Stimulated activated CD8-positive, alpha-beta memory T cell treated with anti-CD3 and anti-CD28 coated beads, Interleukin-7, amount 100 ng/mL, for 48 hours (primary cell): ENCODE measurements around the gene DHTKD1.
"Not testable (repeated sequence)": the region's sequence is repeated elsewhere in the genome, so short reads cannot be mapped to it uniquely, and the experiment has no call there.

Source experiments
- DNase-seq, 2 donors: peaks; one replicate each; pipeline ENCODE4 v3.0.0-alpha.2; 2020; ENCODE audit warnings: low read depth in 1 of 2; ENCODE audit errors: extremely low read depth in 1 of 2

The DHTKD1 gene

GRCh38 chr10:12062754-12063482 lies 5.8 kb upstream of the DHTKD1 start:
- DNase-seq, result no peak

- DNase-seq, result no peak
These were observed 5.3 kb upstream of the DHTKD1 start for GRCh38 chr10:12063483-12063818.

DNA sequence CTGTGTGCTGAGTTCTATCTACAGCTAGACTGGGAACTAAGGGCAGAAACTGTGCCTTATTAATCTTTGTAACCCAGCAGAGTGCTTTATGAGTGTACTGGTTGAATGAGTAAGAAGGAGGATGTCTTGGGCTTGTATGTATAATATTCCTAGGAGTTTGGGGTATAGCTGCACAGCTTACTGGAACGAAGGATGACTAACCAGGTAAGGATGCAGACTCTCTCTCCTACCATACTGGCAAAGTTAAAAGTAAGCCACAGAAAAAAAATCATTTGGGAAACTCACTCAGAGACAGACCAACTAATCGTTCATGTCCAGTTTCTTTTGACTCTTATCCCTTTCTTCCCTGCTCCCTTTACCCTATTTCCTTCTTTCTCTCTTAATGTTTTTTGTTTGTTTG lies 1.4 kb upstream of the DHTKD1 start:
- no peak for DNase-seq

- not testable (repeated sequence) for DNase-seq
These were observed 2.7 kb downstream of the DHTKD1 start for GRCh38 chr10:12071441-12071840.

DNA sequence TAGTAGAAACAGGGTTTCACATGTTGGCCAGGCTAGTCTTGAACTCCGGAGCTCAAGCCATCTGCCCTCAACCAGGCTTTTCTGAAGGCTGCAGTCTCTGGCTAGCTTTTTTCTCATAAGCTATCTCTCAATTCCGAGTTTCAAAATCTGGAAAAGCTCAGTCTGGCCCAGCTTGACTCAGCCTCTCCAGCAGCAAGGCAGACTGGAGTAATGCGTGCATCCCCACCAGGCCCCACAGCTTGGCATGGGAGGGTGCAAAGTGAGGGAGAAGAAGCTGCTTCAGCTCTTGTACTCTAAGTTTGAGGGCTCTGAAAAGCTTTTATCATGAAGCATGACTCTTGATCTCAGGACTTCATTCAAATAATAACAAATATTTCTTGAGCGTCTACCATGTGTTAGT lies 4.8 kb downstream of the DHTKD1 start:
- no peak for DNase-seq

DNA sequence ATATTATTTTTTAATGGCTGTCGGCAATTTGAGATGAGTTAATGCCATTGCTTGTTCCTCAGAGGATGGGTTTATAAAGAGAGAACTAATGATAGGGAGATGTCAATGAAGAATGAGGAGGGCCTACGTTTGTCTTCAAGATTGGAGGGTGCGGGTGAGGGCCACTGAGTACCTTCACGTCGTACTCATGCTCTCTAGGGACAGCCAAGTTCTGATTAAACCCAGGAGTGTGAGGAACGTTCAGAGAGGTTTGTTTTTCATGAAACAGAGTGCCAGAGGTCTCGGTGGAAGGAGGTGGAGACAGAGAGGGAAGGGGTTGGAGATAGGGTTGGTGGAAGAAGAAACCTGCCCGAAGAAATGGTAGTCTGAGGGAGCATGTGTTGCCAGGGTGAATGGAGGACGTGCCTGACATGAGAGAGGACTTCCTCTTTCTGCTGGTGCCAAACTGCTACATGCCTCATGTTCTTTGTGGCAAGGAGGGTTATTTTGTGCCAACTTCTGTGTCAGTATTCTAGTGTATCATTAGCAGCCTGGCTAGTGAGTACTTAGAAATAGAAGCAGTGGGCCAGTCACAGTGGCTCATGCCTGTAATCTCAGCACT lies 8.9 kb downstream of the DHTKD1 start:
- DNase-seq, result no peak

GRCh38 chr10:12081470-12081869 lies 12.7 kb downstream of the DHTKD1 start:
- DNase-seq, result no peak

DNA sequence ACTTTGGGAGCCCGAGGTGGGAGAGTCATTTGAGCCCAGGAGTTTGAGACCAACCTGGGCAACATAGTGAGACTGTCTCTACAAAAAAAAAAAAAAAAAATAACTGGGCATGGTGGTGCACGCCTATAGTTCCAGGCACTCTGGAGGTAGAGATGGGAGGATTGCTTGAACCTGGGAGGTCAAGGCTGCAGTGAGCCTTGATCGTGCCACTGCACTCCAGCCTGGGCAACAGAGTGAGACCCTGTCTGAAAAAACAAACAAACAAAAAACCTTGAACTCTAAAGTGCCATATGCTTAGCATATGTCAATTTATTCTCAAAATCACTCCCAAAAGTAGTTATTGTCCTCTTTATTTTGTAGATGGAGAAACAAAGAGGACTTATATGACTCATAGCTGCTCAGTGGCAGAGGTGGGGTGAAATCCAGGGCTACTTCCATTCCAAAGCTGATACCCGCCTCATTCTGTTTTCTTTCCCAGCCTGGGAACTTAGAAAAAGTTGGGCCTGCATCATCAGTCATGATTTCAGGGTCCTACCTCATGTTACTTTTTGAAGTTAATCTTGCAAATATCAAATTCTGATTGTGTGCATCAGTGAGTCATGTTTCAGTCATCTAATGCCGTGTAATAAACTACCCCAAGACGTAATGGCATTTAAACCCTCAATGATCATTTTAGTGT lies 13.3 kb downstream of the DHTKD1 start:
- DNase-seq, result no peak

GRCh38 chr10:12088919-12089318 lies 20.2 kb downstream of the DHTKD1 start:
- DNase-seq, result no peak

GRCh38 chr10:12091421-12091820 lies 22.7 kb downstream of the DHTKD1 start:
- no peak for DNase-seq

DNA sequence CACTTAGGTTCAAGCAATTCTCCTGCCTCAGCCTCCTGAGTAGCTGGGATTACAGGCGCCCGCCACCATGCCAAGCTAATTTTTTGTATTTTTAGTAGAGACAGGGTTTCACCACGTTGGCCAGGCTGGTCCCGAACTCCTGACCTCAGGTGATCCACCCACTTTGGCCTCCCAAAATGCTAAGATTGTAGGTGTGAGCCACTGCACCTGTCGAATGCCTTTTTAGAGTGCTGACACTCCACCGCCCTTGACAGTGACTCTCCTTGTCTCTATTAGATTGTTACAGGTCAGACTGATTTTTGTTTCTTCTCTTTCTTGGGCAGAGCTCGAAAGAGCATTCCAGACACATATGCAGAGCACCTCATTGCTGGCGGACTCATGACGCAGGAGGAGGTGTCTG lies 28.6 kb downstream of the DHTKD1 start:
- not testable (repeated sequence) for DNase-seq

- no peak for DNase-seq
These were observed 29.0 kb downstream of the DHTKD1 start for GRCh38 chr10:12097791-12098190.

- no peak for DNase-seq
These were observed 30.2 kb downstream of the DHTKD1 start for GRCh38 chr10:12098966-12099365.

DNA sequence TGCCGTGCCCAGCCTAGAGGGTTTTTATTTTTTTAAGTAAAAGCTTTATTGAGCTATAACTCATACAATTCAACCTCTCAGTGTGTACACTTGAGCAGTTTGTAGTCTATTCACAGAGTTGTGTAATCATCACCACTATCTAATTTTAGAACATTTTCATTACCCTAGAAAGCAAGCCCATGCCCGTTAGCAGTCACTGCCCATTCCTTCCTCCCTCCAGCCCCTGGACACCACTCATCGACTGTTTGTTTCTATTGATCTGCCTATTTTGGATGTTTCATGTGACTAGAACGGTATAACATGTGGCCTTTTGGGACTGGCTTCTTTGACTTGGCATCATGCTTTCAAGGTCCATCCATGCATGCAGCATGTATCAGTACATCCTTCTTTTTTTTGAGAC lies 35.0 kb downstream of the DHTKD1 start:
- DNase-seq, result no peak

DNA sequence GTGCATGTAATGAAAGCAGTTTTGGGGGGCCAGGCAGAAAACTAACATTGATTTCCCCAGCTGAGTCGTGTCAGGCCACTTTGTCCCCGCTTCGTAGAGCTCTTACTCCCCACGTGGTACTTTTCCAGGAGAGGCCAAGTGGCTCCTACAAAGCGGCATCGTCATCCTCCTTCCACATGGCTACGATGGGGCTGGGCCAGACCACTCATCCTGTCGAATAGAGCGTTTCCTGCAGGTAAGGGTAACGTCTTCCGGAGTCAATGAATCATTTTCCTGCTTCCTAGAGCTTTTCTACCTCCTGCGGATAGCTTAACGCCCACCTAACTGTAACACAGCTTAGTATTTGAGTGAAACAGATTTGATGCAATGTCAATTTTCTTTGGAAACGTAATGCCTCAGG lies 39.0 kb downstream of the DHTKD1 start:
- no peak for DNase-seq

- DNase-seq, result no peak
These were observed 40.5 kb downstream of the DHTKD1 start for GRCh38 chr10:12109286-12109685.

- DNase-seq, result no peak
These were observed 42.8 kb downstream of the DHTKD1 start for GRCh38 chr10:12111528-12111927.

- DNase-seq, result no peak
These were observed 44.9 kb downstream of the DHTKD1 start for GRCh38 chr10:12113627-12114026.

DNA sequence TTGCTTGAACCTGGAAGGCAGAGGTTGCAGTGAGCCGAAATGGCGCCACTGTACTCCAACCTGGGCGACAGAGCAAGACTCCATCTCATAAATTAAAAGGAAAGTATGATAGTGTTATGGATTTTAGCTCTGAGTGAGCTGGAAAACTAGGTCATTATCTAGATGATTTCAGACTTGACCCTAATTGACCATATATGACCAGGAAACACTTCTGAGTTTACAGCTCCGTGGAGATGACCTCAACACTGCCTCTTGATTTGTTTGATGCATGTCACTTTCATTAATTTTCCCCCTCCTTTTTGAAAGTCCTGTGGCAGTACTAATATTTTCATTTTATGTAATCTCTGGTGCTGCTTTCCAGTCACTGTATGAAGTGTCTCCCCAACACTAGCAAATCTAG lies 52.9 kb downstream of the DHTKD1 start:
- no peak for DNase-seq

DNA sequence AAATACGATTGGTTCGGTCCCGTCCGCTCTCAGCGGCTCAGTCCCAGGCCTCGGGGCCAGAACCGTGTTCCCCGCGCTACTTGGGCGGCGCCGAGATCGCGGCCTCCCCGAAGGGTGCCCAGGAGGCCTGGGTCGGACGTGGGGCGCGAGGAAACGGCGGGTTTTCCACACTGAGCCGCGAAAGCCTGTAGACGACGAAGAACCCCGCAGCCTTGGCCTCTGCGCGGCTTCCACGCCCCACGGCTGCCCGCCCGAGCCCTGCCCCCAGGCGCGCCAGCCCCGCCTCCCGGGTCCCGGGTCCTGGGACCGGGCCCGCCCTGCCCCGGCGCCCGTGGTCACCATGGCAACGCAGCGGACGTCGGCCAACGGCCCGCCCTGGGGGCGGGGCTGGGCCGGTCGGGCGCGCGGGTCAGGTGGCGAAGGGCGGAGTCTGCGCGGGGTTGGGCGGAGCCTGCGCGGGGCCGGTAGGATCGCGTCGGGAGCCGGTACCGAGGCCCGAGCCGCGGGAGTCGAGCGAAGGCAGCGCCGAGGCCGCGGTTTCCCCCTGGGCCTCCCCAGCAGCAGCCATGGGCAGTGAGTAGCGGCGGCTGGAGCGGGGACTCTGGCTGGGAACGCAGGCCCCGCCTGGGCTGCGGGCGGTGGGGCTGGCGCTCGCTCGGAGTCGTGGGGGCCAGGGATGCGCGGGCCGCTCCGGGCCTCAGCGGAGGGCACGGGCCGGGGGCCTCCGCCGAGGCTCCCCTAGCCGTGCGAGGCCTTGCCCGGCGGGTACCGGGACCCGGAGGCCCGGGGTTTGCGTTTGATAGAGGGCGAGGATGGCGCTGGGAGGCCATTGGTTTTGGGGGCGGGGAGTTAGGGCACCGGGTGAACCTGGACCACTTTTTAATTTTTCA lies 60.7 kb downstream of the DHTKD1 start, which contains the start of gene SEC61A2:
Gene SEC61A2 (plus strand): TSS at position 456 of the 890 bp plus-strand sequence. CDS start 111 bp downstream, at position 567.
- DNase-seq, result peak; percentile 94 to 97

DNA sequence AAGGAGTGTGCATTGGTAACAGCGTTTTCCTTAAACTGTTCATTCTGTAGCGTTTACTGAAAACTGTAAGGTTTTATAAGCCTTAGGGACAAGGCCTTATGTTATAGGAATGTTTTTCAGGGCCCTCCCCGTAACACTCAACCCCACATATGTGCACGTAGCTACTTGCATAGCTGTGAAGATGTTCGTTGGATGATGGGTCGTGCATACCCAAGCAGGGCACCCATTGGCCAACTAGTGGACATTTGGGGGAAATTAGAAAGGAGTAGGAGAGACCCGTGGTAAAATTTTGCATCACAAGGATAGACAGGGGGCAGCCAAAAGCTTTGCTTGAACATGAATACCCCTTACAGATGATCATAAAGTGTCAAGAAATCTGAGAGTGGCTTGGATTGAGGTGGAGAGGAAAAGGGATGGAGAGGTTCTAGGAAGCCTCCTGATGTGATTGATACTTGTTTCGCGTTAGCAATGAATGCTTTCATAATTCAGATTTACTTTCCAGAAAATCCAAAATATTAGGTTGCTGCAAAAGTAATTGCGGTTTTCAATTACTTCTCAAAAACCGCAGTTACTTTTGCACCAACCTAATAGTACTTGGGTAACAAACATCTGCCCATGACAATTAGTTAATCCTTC lies 61.6 kb downstream of the DHTKD1 start:
- peak in 1 of 2 donors; percentile 22 for DNase-seq
